Ovary (tissue), 9 donors: ENCODE measurements around the gene HAGH. TPM values are rescaled to one million over a fixed set of nuclear protein-coding genes. Genes with fewer than 3 reads are reported as not detected.

ENCODE experiments used
- DNase-seq, 5 donors: peaks; one replicate each; pipeline ENCODE4 v3.0.0-alpha.2; 2019 to 2020
- H3K27ac ChIP-seq, 2 donors: fragments of 200-600 bp; one replicate each; pipeline versions ENCODE4 v1.5.1 to v1.8.0; 2019 to 2022
- H3K27me3 ChIP-seq: fragments of 200-600 bp; one replicate; pipeline ENCODE4 v1.8.0; 2022
- H3K36me3 ChIP-seq: fragments of 200-600 bp; sonication (generic); one replicate; pipeline ENCODE4 v1.5.1; 2019
- H3K4me1 ChIP-seq: one replicate; pipeline ENCODE4 v1.8.1; 2013; ENCODE audit warnings: mild to moderate bottlenecking, moderate library complexity; ENCODE audit not compliant: insufficient read depth
- H3K4me3 ChIP-seq: fragments of 200-600 bp; sonication (generic); one replicate; pipeline ENCODE4 v1.5.1; 2017
- H3K9me3 ChIP-seq, 2 donors: fragments of 200-600 bp in 1 of 2; sonication (generic) in 1 of 2; one replicate each; pipeline versions ENCODE4 v1.5.1 to v1.8.1; 2013 to 2019; ENCODE audit warnings: mild to moderate bottlenecking in 1 of 2, moderate library complexity in 1 of 2
- EP300 ChIP-seq: sonication (generic); formaldehyde crosslinking; IDR thresholded peaks from one replicate; pipeline ENCODE4 v1.6.1; 2017; ENCODE audit warnings: antibody characterized with exemption
- POLR2A ChIP-seq: fragments of 450-650 bp; IDR thresholded peaks from one replicate; pipeline ENCODE4 v1.6.1; 2017; ENCODE audit warnings: antibody characterized with exemption, mild to moderate bottlenecking, moderate library complexity
- WGBS, 3 donors: extraction: QIAGEN DNeasy Blood & Tissue Kit in 1 of 3; methylation state at CpG; one replicate each; pipeline versions ENCODE4 v1.1.5 to v1.1.7; 2013 to 2017; 5-methylcytosine and 5-hydroxymethylcytosine counted together
- intact Hi-C, 4 donors: fragments of 100-400 bp; cut with DNase I; formaldehyde crosslinking; loops; one replicate each; pipeline versions ENCODE4 v1.11.0 to v1.15.1; 2022 to 2023
- polyA plus RNA-seq, 2 donors: library from polyadenylated mRNA; stranded (reverse); fragments of 200-250 nt in 1 of 2; fragments of 350-450 nt in 1 of 2; fragmentation: Illumina TruSeq in 1 of 2; extraction: RNeasy Lipid Tissue Mini Kit (QIAGEN cat#74804) in 1 of 2; gene quantifications; one replicate each; pipeline ENCODE4 v1.2.3, GENCODE V29; 2013 to 2014
- total RNA-seq, 7 donors: library from RNA; depleted of rRNA in 2 of 7; stranded (reverse); fragments of >200 nt in 2 of 7; fragmentation: NEBNext Ultra II Directional in 3 of 7; extraction: Animal tissue kit (Norgen Biotek cat#: 25700) in 3 of 7; gene quantifications; one replicate each; pipeline versions ENCODE4 v1.1.0 to v1.2.4, GENCODE V29; 2016 to 2023
- TF ChIP-seq, protein P1 (sequence below), 3 donors: fragments of 450-650 bp in 2 of 3; fragments of 200-600 bp in 1 of 3; IDR thresholded peaks; one replicate each; pipeline versions ENCODE4 v1.5.1 to v1.8.0; 2016 to 2022; ENCODE audit warnings: antibody characterized with exemption in 3 of 3, mild to moderate bottlenecking in 1 of 3
- donor health status: DM: no; HTN: no; CAD: no; lungs with moderate emphysema.
- donor health status: DM: no; HTN: no; CAD: no.
- donor health status: Bipolar disorder and iron deficiency.
- donor health status: DM: yes; HTN: yes; CAD: no.
- donor health status: DM: no; HTN: no; CAD: no.
- donor health status: DM: yes; HTN: yes; CAD: no.

Gene HAGH
- total and polyA plus RNA-seq, 9 donors = 7.7 to 70.2 (median 37.0) TPM

DNA sequence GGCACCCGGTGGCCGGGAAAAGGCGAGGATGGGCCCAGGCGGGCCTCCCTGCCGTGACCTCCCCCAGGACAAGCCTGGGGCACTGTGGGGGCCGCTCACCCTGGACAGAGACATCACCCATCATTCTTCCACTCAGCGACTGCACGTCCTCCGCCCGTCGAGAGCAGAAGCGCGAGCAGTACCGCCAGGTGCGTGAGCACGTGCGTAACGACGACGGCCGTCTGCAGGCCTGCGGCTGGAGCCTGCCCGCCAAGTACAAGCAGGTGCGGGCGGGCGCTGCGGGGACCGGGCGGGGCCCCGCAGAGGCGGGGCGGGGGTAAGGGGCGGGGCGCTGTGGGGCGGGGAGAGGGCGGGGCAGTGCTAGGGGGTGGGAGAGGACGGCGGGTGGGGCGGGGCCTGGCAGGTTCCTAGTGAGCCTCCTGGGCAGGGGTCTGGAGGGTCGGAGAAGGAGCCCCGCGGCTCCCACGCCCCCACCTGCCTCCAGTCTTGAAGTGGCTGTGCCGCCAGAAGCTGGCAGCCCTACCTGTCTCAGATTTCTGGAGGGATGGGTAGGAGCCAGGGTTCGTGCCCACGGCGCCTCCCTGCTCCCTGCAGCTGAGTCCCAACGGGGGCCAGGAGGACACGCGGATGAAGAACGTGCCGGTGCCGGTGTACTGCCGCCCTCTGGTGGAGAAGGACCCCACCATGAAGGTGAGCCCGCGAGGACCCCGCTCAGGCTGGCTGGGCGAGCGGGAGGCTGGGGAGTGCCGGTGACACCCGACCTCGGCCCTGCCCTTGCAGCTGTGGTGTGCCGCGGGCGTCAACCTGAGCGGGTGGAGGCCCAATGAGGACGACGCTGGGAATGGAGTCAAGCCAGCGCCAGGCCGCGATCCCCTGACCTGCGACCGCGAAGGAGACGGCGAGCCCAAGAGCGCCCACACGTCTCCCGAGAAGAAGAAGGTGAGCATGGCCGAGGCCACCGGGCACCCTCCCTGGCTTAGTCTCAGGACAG lies 62.8 kb downstream of the HAGH start:
- Histone ChIP-seq H3K9me3 (no peaks in the 10 kb centered on the region), H3K27me3 (no peaks in the 10 kb centered on the region), H3K36me3 (no peaks in the 10 kb centered on the region), H3K27ac (no peak overlapping the region), H3K4me1 (no peaks in the 10 kb centered on the region), H3K4me3 (no peak overlapping the region)
- whole genome bisulfite sequencing, 3 donors = 68 to 75% (median 70%) methylated on average over 72 to 81 of the region's 81 CpGs
- intact Hi-C loops = no loop called here
- TF ChIP-seq, protein P1, sequence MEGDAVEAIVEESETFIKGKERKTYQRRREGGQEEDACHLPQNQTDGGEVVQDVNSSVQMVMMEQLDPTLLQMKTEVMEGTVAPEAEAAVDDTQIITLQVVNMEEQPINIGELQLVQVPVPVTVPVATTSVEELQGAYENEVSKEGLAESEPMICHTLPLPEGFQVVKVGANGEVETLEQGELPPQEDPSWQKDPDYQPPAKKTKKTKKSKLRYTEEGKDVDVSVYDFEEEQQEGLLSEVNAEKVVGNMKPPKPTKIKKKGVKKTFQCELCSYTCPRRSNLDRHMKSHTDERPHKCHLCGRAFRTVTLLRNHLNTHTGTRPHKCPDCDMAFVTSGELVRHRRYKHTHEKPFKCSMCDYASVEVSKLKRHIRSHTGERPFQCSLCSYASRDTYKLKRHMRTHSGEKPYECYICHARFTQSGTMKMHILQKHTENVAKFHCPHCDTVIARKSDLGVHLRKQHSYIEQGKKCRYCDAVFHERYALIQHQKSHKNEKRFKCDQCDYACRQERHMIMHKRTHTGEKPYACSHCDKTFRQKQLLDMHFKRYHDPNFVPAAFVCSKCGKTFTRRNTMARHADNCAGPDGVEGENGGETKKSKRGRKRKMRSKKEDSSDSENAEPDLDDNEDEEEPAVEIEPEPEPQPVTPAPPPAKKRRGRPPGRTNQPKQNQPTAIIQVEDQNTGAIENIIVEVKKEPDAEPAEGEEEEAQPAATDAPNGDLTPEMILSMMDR (IDR thresholded peaks at IDR 0.05) = peak in 1 of 3 donors; percentile 15
- TF ChIP-seq POLR2A (no peak), EP300 (no peak)
- DNase-seq = peak in 1 of 5 donors; percentile 68

DNA sequence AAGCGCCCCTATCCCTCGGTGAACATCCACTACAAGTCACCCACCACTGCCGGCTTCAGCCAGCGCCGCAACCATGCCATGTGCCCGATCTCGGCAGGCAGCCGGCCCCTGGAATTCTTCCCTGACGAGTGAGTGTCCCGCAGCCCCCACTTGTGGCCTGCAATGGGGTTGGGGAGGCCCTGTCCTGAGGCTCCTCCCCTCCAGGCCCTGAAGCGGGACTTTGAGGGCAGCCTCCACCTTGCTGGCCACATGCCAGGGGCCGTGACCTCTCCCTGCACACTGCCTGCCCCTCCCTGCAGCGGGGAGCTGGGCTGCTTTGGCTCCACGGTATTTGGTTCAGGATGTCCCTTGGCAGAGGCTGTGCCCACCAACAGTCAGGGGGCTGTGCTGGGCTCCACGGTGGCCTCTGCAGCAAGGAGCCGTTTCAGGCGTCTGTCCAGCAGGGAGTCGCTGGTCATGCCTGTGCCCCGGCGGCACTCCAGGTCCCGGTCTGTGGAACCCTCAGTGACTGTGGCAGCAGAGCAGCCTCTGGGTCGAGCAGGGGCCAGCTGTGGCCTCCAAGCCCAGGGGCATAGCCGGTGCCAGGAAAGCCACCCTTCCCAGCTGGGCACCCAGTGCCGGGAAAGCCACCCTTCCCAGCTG lies 63.6 kb downstream of the HAGH start:
- no peaks in the 10 kb centered on the region for H3K9me3 ChIP-seq
- no peak overlapping the region for H3K27ac ChIP-seq
- H3K27me3 ChIP-seq = no peaks in the 10 kb centered on the region
- H3K36me3 ChIP-seq = no peaks in the 10 kb centered on the region
- TF ChIP-seq EP300 = no peak
- TF ChIP-seq POLR2A = no peak
- TF ChIP-seq, protein P1 (IDR thresholded peaks at IDR 0.05) = no peak
- WGBS, 3 donors = 74 to 78% (median 77%) methylated on average over 14 to 24 of the region's 24 CpGs
- no peak overlapping the region for H3K4me3 ChIP-seq
- intact Hi-C loops = no loop called here
- H3K4me1 ChIP-seq = no peaks in the 10 kb centered on the region
- peak in 4 of 5 donors; percentile 27 to 57 (median 39) for DNase-seq

DNA sequence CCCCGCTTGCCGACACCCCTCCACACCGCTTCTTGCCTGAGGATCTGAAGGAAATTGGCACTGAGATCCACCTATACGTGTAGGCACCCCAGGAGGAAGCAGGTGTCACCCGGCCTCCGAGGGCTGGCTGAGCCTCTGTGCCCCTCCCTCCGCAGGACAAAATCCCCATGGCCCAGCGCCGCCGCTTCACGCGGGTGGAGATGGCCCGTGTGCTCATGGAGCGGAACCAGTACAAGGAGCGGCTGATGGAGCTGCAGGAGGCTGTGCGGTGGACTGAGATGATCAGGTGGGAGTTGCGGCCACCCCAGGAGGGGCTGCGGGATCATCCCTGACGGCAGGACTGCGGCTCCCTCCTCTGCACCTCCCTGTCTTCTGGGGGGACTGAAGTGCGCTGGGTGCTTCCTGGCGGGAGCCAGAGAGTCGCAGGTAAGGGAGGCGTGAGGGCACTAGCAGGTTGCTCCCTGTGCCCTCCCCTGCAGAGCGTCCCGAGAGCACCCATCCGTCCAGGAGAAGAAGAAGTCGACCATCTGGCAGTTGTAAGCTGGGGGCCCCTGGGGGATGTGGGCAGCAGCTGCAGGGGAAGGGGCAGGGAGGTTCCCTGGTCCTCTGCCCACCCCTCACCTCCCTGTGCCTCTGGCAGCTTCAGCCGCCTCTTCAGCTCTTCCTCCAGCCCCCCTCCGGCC lies 64.3 kb downstream of the HAGH start:
- peak in 1 of 5 donors; percentile 35 for DNase-seq
- TF ChIP-seq, protein P1 (IDR thresholded peaks at IDR 0.05) = no peak
- TF ChIP-seq EP300 (no peak), POLR2A (no peak)
- Histone ChIP-seq H3K4me1 (no peaks in the 10 kb centered on the region), H3K27me3 (no peaks in the 10 kb centered on the region), H3K4me3 (no peak overlapping the region), H3K9me3 (no peaks in the 10 kb centered on the region), H3K36me3 (no peaks in the 10 kb centered on the region), H3K27ac (no peak overlapping the region)
- intact Hi-C loops = no loop called here
- WGBS, 3 donors = 83 to 88% (median 84%) methylated on average over 29 to 30 of the region's 30 CpGs

DNA sequence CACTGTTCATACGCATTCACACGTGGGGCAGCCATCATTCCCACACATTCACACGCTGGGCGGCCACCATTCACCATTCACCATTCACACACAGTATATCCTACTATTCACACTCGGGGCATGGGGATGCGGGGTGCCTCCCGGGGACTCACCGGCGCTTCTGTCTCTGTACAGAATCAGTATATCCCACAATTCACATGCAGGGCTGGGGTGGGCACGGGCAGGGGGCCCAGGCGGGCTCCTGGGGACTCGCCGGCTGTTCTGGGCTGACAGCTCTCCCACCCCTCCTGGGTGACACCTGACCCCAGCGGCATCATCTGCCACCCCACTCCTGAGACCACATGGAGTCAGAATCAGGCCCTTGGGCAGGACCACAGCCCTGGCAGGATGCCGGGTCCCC lies 64.9 kb downstream of the HAGH start:
- Histone ChIP-seq H3K4me1 (no peaks in the 10 kb centered on the region), H3K36me3 (no peaks in the 10 kb centered on the region), H3K4me3 (no peak overlapping the region), H3K27ac (no peak overlapping the region), H3K9me3 (no peaks in the 10 kb centered on the region), H3K27me3 (no peaks in the 10 kb centered on the region)
- intact Hi-C loops = no loop called here
- no peak for DNase-seq
- TF ChIP-seq, protein P1 (IDR thresholded peaks at IDR 0.05) = no peak
- TF ChIP-seq EP300 (no peak), POLR2A (no peak)
- WGBS, 3 donors = 88 to 90% (median 89%) methylated on average over 15 of the region's 15 CpGs
